EL (cell line): ENCODE results near the gene OR9I1.

ENCODE experiments used
- DNase-seq: peaks from one replicate; pipeline ENCODE4 v3.0.0-alpha.2; 2016

The OR9I1 gene

GRCh38 chr11:58125469-58125868 lies at the start of gene OR9I1:
TSS of gene OR9I1 (minus strand) at chr11:58125530. CDS start at chr11:58119444, 6,086 bp downstream.
- DNase-seq = no peak

GRCh38 chr11:58165504-58166106 lies 40.3 kb upstream of the OR9I1 start:
- DNase-seq = no peak

DNA sequence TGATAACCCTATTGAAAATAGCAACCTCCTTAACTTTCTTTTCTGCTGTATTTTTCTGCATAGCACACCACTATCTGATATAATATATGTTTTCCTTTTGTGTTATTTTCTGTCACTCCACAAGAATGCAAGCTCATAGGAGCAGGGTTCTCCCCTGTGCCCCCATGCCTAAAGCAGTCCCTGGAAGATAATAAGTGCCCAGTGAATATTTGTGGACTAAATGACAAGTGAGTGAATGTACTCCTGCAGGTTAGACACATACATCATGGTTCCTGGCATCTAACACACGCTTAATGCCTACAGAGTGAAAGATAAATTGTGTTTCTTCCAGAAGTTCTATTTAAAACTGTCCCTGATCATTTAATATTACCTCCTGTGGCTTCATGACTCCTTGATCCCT lies 39.7 kb upstream of the OR9I1 start:
- DNase-seq = no peak

GRCh38 chr11:58164389-58164788 lies 39.1 kb upstream of the OR9I1 start:
- no peak for DNase-seq

DNA sequence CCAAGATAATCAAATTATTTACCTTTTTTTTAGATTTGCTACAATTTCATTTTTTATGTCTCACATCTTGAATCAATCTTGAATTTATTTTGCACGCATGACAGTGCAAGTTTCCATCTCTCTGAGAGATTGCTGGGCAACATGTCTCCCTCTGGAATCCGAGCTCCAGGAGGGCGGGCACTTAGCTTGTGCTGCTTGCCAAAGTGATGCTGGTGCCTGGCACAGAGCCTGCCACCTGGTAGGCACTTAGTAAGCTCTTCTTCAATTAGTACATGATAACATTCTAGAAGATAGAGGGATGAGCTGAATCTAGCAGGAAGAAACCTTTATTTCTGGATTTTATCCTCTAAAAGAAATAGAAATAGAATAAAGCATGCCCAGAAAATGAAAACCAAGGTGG lies 27.5 kb upstream of the OR9I1 start:
- no peak for DNase-seq

DNA sequence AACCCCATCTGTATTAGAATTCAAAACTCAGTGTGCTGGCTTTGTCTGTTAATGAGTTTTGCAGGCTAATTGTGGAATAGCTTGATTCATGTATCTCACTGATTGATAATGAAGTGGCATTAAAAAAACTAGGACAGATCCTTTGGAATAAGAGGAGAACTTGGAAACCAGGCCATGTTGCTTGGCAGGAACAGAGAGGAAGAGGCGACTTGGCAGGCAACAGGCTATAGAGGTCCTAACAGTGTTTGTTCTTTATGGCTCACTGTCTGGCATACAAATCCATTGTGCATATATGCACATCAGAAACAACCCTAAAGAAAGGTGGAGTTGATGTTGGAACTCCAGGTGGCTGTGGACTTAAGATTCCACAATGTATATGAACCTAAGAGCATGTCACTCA lies 17.4 kb upstream of the OR9I1 start:
- DNase-seq = no peak

DNA sequence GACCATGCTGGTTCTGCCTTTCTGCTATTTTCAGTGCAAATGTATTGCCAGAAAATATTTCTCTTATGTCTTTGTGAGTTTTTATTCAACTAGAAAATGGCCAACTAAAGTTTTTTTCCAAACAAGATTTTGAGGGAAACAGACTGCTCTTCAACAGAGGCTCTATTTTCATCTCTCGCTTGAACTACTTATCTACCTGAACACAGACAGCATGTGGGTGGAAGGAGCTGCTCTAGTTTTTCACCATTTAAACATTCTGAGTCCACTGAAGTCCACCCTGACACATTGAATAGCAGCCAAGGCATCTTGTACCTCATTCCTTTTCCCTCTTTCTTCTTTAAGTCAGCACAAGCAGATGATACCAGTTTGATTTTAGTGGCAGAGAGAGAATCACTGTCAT lies 9.8 kb upstream of the OR9I1 start:
- no peak for DNase-seq

DNA sequence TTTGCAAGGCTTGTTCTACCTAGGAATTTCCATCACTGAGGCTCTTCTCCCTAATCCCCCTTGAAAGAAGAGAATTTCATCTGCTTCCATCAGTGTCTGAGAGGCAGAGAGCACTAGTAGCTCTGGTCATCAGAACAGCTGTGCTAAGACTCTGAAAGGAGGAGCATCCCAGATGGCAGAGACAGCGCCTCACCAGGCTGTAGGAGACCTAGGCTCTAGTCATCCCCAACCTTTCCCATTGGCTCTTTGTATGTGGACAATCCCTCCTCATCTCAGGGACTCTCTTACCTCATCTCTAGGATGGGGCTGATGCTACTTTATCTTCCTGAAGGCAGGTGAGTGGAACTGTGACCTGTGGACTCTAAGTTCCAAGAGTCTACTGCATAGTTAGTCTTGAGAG lies 8.8 kb upstream of the OR9I1 start:
- no peak for DNase-seq

DNA sequence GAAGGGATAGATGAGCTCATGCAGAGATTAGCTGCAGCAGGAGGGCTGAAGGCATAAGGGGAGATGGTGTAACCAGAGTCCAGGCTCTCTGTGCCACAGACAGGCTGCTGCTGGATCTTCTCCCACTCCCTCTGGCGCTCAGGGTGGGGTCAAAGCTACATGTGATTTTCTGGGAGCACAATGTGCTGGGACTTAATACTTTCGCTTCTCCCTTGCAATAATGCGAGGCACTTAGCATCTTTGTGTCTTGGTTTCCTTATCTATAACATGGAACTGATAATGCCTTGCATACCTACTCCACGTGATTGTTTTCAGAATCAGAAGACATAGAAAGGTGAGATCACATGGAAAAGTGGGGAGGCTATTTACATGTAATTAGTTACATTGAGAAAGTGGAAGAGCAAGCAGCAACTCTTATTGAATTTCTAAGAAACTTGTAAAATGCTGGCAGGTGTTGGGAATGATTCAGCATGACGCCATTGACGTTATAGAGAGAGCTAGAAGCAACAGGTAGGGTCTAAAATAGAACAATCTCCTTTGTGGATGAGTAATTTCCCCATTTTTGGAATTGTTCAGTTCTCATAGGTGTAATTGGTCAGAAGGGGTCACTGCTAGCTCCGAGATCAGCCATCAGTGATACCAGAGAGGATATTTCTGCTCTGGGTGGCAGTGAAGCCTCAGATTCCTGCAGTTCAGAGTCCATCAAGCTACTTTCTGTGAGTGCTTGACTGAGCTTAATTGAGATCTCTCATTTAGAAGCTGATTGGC lies 8.2 kb upstream of the OR9I1 start:
- no peak for DNase-seq

- DNase-seq = peak; percentile 12
Measured at GRCh38 chr11:58127350-58127749, 2.0 kb upstream of the OR9I1 start.

DNA sequence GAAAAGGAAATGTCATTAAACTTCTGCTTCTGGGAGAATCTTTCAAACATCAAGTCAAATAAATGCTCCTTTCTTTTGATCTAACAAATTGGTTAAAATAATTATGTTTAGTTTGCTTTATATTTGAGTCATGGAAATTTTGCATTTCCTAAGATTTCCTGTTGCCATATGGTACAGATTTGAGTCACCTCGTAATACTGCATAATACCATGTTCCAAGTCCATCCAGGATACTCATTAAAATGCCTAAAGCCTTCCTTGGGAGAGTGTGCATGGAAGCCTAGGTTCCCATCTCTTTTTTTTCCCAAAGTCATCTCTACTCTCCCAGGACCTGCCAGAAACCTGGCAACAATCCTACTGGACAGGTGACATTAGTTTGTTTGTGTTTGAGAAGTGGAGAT lies 4.2 kb downstream of the OR9I1 start:
- DNase-seq = no peak

DNA sequence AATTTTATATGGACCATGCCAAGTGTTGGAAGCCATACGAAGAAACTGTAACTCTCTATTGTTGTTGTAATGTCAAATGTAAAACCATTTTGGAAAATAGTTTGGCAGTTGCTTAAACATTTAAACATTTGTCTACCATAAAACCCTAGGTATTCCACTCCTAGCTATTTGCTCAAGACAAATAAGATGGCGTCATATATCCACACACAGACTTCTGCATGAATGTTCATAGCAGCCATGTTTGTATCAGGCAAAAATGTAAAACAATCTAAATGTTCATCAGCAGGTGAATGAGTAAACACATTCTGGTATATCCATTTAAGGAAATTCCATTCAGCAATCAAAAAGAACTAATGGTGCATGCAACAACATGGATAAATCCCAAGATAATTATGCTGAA lies 27.9 kb downstream of the OR9I1 start:
- DNase-seq = no peak

DNA sequence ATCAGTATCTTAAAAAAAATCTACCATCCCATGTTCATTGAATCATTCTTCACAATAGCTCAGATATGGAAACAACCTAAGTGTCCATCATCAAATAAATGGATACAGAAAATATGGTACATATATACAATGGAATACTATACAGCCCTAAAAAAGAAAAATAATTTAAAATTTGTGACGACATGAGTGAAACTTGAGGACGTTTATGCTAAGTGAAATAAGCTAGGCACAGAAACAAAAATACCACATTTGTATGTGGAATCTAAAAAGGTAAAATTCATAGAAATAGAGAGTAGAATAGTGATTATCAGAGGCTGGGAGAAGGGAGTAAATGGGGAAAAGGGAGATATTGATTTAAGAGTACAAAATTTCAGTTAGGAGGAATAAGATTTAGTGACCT lies 38.8 kb downstream of the OR9I1 start:
- no peak for DNase-seq

GRCh38 chr11:58075781-58076180 lies 49.5 kb downstream of the OR9I1 start:
- DNase-seq = peak; percentile 55

- DNase-seq = no peak
Measured at GRCh38 chr11:58070585-58070984, 54.7 kb downstream of the OR9I1 start.

GRCh38 chr11:58068655-58069054 lies 56.7 kb downstream of the OR9I1 start:
- DNase-seq = no peak

DNA sequence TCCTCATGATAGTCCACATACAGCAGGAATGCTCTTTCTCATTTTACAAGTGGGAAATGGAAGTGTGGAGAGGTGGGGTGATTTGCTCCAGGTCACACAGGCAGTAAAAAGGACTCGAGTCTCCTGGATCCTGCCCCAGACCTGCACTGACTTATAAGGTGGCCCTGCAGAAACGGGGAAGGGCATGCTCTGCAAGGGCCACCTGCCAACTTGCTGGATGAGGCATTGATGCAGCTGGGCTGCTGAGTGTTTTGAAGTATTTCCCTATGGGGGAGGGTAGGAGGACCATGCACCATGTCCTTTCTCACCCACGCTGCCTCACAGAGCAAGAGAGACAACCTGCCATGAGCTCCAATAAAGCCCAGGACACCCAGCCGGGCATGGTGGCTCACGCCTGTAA lies 57.6 kb downstream of the OR9I1 start:
- DNase-seq = no peak
